ENCODE results near the gene PLCL1.

The PLCL1 gene

DNA sequence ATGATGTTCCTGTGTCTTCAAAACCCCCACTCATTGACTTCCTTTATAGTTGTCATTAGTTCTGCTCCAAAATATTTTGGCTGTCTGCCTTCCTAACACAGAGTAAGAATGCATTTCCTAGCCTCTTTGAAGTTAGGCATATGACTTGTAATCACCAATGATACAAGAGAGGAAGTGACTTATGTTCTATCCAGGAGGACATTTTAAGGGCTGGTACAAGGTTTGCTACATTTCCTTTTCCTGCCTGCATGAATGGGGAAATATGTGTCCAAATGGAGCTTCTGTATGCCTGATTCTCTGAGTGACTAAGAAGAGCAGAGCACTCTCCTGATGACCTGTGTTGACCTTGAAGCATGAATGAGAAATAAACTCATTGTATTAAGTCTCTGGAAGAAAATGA is 115.1 kb downstream of the PLCL1 start:
- no peak overlapping the region for H3K27ac ChIP-seq (ENCODE audit: low read length)
- H3K4me2 ChIP-seq (ENCODE audit: low read depth, low read length), result no peak overlapping the region
- H3K9me2 ChIP-seq (replicated peaks; ENCODE audit: insufficient read depth, low read length), result no peaks in the 10 kb centered on the region
- H2AFZ ChIP-seq (ENCODE audit: low read length), result no peak overlapping the region
- H3K36me3 ChIP-seq (replicated peaks; ENCODE audit: insufficient read depth, low read length), result no peaks in the 10 kb centered on the region
- H3K79me2 ChIP-seq (ENCODE audit: low read length), result no peaks in the 10 kb centered on the region
- H4K20me1 ChIP-seq (ENCODE audit: insufficient read depth, low read length), result no peaks in the 10 kb centered on the region
- H3K9ac ChIP-seq (ENCODE audit: low read length), result no peak overlapping the region
- no peaks in the 10 kb centered on the region for H3K27me3 ChIP-seq (replicated peaks; ENCODE audit: insufficient read depth, low read length)
- H3K4me1 ChIP-seq (ENCODE audit: low read length), result no peaks in the 10 kb centered on the region
- H3F3A ChIP-seq (ENCODE audit: insufficient read depth, low read length), result no peaks in the 10 kb centered on the region
- no peak overlapping the region for H3K4me3 ChIP-seq (ENCODE audit: low read length)
- TF ChIP-seq EZH2phosphoT487 (IDR thresholded peaks at IDR 0.05; ENCODE audit: low read length), result no peak
- TF ChIP-seq, protein P1, sequence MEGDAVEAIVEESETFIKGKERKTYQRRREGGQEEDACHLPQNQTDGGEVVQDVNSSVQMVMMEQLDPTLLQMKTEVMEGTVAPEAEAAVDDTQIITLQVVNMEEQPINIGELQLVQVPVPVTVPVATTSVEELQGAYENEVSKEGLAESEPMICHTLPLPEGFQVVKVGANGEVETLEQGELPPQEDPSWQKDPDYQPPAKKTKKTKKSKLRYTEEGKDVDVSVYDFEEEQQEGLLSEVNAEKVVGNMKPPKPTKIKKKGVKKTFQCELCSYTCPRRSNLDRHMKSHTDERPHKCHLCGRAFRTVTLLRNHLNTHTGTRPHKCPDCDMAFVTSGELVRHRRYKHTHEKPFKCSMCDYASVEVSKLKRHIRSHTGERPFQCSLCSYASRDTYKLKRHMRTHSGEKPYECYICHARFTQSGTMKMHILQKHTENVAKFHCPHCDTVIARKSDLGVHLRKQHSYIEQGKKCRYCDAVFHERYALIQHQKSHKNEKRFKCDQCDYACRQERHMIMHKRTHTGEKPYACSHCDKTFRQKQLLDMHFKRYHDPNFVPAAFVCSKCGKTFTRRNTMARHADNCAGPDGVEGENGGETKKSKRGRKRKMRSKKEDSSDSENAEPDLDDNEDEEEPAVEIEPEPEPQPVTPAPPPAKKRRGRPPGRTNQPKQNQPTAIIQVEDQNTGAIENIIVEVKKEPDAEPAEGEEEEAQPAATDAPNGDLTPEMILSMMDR (IDR thresholded peaks at IDR 0.05; ENCODE audit: low read length), result no peak
- no peak for TF ChIP-seq EZH2 (optimal IDR thresholded peaks at IDR 0.05; ENCODE audit: low read depth, low read length)
- DNase-seq, result no peak
- no peaks in the 10 kb centered on the region for H3K9me3 ChIP-seq (replicated peaks; ENCODE audit: insufficient read depth, low read length)

DNA sequence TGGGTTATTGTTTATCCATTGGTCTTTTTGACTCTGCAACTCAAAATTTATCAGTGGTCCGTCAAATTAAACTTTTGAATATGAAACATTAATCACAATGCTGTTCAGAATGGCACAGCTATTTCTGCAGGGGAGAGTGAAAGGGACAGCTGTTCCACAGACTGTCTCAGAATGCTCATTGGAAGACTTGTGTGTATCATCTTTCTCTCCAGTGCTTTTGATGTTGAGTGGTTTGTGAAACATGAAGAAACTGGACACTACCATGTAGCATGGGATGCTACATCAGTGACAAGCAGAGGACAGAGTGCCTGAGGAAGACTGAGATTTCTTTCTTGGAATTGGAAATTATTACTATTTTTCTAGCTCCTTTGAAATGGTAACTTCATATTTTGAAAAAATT is 115.7 kb downstream of the PLCL1 start:
- DNase-seq, result no peak
- Histone ChIP-seq H3K27ac (ENCODE audit: low read length) (no peak overlapping the region), H3K4me3 (ENCODE audit: low read length) (no peak overlapping the region), H3K36me3 (replicated peaks; ENCODE audit: insufficient read depth, low read length) (no peaks in the 10 kb centered on the region), H2AFZ (ENCODE audit: low read length) (no peak overlapping the region), H3K9me2 (replicated peaks; ENCODE audit: insufficient read depth, low read length) (no peaks in the 10 kb centered on the region), H3K9me3 (replicated peaks; ENCODE audit: insufficient read depth, low read length) (no peaks in the 10 kb centered on the region), H3K79me2 (ENCODE audit: low read length) (no peaks in the 10 kb centered on the region), H3K9ac (ENCODE audit: low read length) (no peak overlapping the region), H3K27me3 (replicated peaks; ENCODE audit: insufficient read depth, low read length) (no peaks in the 10 kb centered on the region), H3K4me2 (ENCODE audit: low read depth, low read length) (no peak overlapping the region), H4K20me1 (ENCODE audit: insufficient read depth, low read length) (no peaks in the 10 kb centered on the region), H3K4me1 (ENCODE audit: low read length) (no peaks in the 10 kb centered on the region), H3F3A (ENCODE audit: insufficient read depth, low read length) (no peaks in the 10 kb centered on the region)
- TF ChIP-seq, protein P1 (IDR thresholded peaks at IDR 0.05; ENCODE audit: low read length), result no peak
- TF ChIP-seq EZH2 (optimal IDR thresholded peaks at IDR 0.05; ENCODE audit: low read depth, low read length), result no peak
- TF ChIP-seq EZH2phosphoT487 (IDR thresholded peaks at IDR 0.05; ENCODE audit: low read length), result no peak

DNA sequence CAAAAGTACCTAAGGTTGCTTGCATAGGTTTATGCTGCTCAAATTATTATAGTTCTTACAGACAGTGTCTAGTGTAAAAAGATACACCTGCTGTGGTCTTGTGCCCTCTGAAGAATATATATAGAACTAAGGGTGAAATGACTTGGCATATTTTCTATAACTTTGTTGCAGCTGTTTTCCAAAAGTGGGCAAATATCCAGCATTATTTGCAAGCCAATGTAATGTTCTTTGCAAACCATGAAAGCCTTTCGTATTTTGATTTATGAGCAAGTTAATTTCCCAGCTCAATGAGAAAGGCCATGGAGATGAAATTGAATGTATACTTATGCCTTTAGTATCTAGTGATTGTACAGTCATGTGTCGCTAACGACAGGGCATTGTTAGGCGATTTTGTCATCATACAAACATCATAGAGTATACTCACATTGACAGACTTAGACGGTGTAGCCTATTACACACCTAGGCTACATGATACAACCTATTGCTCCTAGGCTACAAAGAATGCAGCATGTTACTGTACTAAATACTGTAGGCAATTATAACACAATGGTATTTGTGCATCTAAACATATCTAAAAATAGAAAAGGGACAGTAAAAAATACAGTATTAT is 116.3 kb downstream of the PLCL1 start:
- no peak overlapping the region for H3K4me2 ChIP-seq (ENCODE audit: low read depth, low read length)
- no peak overlapping the region for H3K27ac ChIP-seq (ENCODE audit: low read length)
- H2AFZ ChIP-seq (ENCODE audit: low read length), result no peak overlapping the region
- no peaks in the 10 kb centered on the region for H4K20me1 ChIP-seq (ENCODE audit: insufficient read depth, low read length)
- peaks cover under 1% of the 10 kb centered on the region for H3K4me1 ChIP-seq (ENCODE audit: low read length)
- TF ChIP-seq, protein P1 (IDR thresholded peaks at IDR 0.05; ENCODE audit: low read length), result no peak
- TF ChIP-seq EZH2 (optimal IDR thresholded peaks at IDR 0.05; ENCODE audit: low read depth, low read length) (no peak), EZH2phosphoT487 (IDR thresholded peaks at IDR 0.05; ENCODE audit: low read length) (no peak)
- H3K9me2 ChIP-seq (replicated peaks; ENCODE audit: insufficient read depth, low read length), result no peaks in the 10 kb centered on the region
- H3K9me3 ChIP-seq (replicated peaks; ENCODE audit: insufficient read depth, low read length), result no peaks in the 10 kb centered on the region
- no peaks in the 10 kb centered on the region for H3K79me2 ChIP-seq (ENCODE audit: low read length)
- DNase-seq, result no peak
- no peak overlapping the region for H3K4me3 ChIP-seq (ENCODE audit: low read length)
- no peaks in the 10 kb centered on the region for H3F3A ChIP-seq (ENCODE audit: insufficient read depth, low read length)
- H3K36me3 ChIP-seq (replicated peaks; ENCODE audit: insufficient read depth, low read length), result no peaks in the 10 kb centered on the region
- H3K9ac ChIP-seq (ENCODE audit: low read length), result no peak overlapping the region
- H3K27me3 ChIP-seq (replicated peaks; ENCODE audit: insufficient read depth, low read length), result no peaks in the 10 kb centered on the region
